Dedifferentiated amniotic fluid mesenchymal stem cell (primary cell): Measurements from ENCODE around the gene GXYLT2.
"Not testable (repeated sequence)": the region's sequence is repeated elsewhere in the genome, so short reads cannot be mapped to it uniquely, and the experiment has no call there.

Source experiments
- DNase-seq: peaks from one replicate; pipeline ENCODE4 v3.0.0-alpha.2; 2016; ENCODE audit errors: extremely low spot score

GXYLT2 gene

DNA sequence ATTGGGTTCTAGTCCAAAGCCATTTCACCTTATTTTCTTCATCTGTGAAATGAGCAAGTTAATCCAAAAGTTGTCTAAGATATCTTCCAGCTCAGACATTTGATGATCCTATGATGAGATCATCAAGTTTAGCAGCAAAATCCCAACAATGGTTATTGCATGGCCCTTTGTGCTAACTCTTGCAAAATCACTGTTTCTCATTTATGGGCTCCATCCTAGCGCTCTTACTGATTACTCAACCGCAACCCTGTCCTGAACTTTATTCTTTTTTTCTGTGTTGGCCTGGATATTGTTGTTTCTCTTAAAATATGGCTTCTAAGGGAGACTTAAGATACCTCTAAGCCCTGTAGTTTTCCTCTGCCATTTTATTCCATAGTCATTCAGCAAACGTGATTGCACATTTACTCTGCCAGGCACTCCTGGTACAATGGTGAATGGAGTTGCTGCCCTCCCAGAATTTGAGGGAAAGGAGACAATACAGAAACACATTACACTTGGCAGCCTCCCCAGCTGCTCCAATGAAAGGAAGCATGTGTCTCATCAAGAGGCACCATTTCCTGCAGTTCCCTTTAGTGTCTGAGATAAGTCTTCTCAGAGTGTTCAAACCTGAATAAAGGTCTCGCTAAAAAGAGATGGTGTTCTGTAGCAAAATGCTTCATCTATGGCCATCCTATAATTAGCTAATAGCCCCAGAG, 4.4 kb downstream of the GXYLT2 start:
- DNase-seq: peak; percentile 89

DNA sequence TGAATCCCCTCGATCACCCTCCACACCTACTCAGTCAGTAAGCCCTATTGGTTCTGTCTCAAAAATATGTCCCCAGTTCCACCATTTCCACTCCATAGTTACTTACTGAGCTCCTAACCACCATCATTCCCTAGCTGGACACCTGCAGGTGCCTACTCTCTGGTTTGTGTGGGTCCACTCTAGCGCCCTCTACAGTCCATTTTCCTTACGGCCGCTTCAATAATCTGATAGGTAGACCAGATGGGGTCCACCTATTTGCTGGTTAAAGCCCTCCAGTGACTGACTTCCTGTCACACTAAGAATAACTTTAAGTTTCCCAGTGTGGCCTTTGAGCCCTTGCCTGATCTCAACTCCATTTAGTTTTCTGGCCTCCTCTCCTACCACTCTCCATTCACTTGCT, 5.0 kb downstream of the GXYLT2 start:
- no peak for DNase-seq

DNA sequence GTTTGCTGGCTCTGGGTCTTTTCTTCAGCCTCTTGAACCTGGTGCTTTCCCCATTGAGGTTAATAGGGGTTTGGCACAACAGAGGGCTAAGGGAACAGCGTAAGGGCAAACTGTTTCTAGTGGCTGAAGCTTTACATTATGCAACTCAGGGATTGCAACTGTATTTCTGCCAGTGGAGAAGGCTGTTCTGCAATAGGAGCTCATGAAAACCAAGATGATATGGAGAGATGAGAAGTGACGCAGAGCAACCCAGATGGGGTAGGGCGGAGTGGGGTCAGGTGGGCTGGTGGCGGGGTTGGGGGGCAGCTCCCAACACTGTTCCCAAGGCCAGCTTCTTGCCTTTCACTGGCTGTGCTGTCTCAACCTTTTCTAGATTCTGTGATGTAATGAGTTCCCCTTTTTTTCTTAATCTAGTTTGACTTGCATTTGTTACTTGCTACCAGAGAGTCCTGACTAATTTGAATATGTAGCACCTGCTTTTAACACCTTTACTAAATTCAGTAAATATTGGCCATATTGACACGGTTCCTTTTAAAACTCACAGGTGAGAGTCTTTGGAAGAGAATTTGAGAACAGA, 7.2 kb downstream of the GXYLT2 start:
- DNase-seq: no peak

DNA sequence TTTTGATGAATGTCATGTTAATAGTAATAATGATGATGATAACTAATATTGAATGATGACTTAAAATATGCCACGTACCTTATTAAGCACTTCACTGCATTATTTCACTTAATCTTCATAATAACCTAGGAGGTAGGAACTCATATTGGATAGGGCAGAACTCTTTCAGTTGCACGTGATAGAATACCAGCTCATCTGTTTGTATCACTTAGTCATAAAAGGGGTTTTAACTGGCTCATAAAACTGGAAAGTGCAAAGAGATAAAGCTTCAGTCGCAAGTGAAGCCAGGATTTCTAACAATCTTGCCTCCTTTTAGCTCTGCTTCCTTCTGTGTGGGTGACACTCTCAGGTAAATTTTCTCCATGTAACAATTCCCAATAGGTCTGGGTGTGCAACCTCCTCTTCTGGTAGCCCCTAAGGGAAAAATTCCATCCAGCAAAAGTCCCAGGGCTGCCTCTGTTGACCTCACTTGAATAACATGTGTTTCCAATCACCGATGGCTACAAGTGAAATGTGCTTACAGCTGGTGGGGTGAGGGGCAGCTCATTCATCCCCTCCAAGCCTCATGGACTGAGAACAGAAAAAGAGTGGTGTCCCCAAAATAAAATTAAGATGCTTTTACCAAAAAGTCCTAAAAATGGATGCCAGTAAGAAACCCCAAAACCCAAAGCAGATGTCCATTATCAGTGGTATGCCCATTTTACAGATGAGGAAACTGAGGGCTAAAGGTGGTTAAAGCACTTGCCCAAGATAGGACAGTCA, 9.3 kb downstream of the GXYLT2 start:
- no peak for DNase-seq

DNA sequence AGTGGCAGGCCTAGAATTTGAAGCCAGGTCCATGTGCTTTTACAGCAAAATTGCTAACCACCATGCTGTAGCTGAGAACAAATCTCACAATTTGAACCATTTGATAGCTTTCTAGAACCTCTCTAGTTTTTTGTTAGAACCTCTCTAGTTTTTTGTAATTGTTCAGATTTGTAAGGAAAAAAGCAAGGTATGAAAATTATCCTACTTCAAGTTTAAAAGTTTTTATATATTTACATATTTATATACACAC, 9.8 kb downstream of the GXYLT2 start:
- DNase-seq: no peak

DNA sequence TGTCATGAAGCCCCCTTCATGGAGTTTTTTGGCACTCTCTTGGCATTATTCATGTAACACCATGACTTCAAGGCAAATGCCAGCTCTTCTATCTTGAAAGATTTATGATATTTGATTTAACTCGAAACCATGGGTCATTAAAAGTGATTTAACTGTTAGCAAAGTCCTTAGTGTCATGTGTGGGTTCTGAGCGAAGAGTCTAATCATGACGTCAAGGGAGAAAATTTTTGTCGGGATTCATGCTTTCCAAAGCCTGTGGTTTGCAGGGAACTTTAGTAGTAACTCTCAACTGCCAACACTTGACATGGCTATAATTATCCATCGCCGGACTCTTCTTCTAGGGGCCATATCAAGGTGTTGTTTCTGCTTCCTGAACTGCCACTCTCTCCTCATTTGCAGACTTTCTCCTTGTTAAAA, 11.5 kb downstream of the GXYLT2 start:
- DNase-seq: no peak

DNA sequence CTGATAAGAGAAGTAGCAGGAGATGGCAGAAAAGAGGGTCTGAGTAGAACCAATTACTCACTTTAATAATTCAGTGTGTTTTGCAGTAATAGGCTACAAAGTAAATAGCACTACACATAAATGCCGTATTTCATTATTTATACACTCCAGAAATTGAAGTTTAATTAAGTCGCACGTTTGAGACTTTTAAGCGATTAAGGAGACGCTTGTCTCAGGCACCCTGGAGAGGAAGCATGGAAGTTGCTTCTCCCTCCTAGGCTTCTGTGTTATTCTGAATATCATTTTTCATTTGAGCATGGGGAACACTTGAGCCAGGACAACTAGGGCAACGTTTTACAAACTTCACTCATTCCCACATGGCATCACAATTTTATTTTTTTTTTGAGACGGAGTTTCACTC, 12.2 kb downstream of the GXYLT2 start:
- no peak for DNase-seq

DNA sequence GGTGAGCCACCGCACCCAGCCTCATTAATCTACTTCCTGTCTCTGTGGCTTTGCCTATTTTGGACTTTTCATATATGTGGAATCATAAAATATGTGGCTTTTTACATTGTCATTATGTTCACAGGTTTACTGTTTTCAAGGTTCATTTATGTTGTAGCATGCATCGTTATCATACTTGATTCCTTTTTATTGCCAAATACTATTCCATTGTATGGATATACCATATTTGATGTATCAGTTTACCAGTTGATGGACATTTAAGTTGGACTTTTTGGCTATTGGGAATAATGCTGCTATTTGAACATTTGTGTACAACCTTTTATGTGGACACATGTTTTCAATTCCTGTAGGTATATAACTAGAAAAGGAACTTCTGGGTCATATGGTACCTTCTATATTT, 14.0 kb downstream of the GXYLT2 start:
- no peak for DNase-seq

DNA sequence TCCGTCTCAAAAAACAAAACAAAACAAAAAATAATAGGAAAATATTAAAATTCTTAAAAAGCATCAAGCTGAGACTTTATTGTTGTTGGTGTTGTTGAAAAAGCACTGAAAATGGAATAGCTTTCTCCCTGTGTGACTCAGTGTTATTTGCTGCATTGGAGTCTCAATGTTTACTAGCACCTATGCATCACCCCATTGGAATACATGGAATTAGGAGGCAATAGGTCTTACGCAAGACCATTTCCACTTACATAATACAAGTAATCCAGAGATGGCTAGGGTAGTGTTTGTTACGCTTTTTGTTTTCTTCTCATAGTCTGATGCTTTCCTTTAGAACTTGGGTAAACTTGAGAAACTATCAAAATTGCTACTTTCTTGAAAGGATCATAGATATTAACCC, 15.2 kb downstream of the GXYLT2 start:
- peak; percentile 73 for DNase-seq

DNA sequence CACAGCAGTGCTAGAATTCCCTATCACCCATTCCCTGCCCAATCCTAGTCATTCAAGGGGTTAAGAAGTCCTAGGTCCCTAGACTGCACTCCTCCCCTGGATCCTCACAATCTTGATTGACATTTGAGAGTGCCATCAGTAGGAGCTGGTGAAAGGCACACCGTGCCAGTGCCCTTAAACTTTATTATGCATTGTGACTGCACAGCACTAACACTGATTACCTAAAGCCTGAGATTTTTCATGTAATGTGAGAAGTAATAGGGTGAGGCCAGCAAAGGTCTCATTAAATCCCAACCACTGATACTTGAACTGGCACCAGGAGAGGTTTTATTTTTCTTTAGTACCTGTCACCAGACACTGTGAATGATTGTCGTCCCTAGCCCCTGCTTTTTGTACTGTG, 16.3 kb downstream of the GXYLT2 start:
- DNase-seq: no peak

DNA sequence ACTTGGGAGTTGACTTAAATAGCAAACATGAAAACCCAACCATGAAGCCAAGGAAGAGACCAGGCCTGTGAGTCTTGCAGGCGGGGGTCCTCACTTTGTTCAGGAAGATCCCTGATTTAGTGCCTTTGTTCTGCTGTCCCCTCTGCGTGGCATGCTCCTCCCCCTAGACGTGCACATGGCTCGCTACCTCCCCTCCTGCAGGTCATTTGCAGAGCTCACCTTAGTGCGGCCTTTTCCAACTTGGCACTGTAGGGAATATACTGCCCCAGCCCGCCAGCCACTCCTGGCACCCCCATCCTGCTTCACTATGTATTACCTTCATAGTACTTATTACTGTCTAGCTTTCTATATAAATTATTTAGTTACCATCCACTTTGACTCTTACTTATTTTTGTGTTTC, 18.3 kb downstream of the GXYLT2 start:
- DNase-seq: no peak

DNA sequence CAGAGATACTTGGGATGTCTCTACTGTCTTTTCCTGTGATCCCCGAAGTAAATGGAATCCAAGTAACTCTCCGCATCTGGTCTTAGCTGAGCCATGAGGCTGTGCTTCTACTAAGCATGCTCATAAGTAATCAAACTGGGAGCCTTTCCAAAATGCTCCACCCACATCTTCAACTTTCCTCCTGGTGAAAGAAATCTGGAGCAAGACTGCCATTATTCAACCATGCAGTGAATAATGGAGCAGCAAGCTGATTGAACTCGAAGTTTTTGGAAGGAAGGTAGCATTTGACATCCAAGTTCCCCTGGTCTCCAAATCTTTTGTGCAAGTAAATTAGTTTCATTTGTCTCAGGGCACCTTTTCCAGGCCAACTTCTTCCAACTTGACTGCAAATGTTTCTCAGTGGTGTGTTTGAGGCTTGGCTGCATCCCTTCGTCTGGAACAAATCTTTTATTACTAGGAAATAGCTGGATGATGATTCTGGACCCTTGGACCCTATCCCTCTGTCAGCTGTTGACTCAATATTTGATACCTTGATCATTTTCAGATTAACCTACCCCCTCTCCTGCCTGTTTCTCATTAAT, 19.4 kb downstream of the GXYLT2 start:
- DNase-seq: peak; percentile 92

DNA sequence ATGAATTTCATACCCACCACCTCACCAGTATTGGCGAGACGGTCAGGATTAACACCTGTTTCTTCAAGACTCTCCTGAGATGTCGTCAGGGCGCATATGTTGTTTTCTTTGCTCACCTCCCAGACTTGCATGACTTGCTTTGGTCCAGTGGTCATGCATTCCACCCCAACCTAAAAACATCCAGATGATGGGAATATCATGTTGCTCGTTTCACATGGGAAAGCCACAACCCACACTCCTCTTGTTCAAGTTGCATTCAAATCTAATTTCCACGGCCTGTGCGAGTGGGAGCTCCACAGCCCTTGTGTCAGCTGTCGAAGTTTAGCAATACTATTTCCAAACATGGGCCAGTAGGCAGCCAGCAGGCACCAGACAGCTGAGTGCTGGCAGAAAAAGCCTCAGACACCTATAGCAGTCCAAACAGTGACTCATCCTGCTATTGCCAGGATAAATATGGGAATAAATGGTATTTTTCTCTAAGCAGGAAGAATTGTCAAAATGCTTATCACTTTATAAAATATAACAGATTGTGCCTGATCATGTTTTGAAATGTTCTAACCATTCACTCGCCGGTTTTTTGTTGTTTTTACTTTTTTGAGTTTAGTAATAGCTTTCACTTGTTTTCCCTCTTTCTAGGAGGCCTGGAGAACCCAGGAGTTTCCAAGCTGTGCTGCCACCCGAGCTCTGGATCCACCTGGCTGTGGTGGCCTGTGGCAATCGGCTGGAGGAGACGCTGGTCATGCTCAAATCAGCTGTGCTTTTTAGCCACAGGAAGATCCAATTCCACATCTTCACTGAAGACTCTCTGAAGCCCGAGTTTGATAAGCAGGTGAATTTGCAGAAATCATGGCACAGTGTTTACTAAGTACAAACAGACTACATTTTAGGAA, 20.1 kb downstream of the GXYLT2 start:
- DNase-seq: peak; percentile 92

DNA sequence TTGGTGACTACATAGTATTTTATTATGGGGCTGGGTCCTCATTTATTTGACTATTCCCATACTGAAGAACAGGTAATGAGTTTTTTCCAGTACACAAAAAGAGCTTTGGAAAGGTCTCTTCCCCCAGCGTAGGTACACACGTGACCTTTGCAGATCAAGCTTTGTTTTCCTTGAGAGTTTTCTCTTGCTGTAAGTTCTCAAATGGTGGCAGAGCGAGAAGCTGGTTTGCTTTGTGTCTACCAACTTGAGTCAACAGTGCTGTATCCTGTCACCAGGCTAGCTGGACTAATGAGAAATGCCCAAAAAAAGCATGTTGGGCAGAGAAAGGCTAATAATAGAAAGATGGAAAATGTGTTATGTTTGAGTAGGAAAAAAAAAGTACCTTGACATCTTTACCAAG, 21.7 kb downstream of the GXYLT2 start:
- no peak for DNase-seq

DNA sequence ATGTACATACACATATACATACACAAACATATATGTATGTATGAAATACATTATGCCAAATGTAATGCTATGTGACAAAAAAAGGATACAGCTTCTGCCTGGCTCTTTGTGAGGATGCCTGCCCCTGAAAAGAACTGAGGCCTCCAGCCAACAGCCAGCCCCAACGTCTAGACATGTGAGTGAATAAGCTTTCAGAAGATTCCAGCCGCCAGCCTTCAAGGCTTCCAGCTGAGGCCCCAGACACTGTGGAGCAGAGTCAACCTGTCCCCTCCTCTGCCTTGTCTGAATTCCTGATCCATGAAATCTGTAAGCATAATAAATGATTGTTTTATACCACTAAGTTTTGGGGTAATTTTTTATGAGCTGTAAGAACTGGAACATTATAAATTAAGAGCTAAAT, 24.7 kb downstream of the GXYLT2 start:
- DNase-seq: no peak

DNA sequence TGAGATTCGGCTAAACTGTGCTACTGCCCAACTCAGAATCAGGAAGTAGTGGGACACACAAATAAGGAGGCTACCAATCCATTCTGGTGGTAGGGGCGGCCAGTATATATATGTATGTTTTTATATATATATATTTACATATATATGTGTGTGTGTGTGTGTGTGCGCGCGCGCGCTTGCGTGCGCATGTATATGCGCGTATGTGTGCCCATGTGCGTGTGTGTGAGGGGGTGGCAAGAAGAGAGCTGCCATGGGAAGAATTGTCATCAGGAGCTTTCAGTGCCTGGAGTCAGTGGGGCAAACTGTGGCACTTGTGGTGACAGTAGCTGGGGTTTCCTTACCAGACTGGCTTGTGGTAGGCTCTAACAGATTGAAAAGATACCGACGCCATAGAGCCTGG, 26.5 kb downstream of the GXYLT2 start:
- no peak for DNase-seq

DNA sequence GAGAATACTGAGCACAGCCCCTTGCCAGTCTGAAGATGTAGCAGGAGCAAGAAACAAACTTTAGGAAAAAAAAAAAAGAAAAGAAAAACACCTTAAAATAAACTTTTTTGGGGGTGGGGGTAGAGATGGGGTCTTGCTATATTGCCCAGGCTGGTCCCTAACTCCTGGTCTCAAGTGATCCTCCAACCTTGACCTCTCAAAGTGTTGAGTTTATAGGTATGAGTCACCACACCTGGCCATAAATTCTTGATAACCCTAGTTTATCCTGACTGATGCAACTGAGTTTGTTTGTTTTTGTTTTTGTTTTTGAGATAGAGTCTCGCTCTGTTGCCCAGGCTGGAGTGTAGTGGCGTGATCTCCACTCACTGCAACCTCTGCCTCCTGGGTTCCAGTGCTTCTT, 28.4 kb downstream of the GXYLT2 start:
- no peak for DNase-seq

DNA sequence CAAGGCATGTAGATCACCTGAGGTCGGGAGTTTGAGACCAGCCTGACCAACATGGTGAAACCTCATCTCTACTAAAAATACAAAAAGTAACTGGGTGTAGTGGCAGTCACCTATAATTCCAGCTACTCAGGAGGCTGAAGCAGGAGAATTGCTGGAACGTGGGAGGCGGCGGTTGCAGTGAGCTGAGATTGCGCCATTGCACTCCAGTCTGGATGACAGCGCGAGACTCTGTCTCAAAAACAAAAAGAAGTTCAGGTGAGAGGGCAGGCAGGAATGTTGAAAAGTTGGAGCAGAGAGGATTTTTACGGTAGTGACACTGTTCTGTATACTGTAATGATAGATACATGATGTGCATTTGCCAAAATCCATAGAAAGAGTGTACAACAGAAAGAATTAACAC, 31.7 kb downstream of the GXYLT2 start:
- no peak for DNase-seq

DNA sequence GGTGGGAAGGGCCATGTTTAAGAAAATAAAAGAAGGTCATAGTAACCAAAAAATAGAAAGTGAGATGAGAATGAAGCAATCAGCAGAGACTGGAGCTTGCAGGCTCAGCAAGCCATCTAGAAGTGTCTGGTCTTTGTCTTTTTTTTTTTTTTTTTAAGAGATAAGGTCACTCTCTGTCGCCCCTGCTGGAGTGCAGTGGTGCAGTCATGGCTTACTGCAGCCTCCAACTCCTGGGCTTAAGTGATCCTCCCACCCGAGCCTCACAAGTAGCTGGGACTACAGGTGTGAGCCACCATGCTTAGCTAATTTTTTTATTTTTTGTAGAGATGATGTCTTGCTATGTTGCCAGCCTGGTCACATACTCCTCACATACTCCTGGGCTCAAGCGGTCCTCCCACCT, 36.2 kb downstream of the GXYLT2 start:
- DNase-seq: no peak

DNA sequence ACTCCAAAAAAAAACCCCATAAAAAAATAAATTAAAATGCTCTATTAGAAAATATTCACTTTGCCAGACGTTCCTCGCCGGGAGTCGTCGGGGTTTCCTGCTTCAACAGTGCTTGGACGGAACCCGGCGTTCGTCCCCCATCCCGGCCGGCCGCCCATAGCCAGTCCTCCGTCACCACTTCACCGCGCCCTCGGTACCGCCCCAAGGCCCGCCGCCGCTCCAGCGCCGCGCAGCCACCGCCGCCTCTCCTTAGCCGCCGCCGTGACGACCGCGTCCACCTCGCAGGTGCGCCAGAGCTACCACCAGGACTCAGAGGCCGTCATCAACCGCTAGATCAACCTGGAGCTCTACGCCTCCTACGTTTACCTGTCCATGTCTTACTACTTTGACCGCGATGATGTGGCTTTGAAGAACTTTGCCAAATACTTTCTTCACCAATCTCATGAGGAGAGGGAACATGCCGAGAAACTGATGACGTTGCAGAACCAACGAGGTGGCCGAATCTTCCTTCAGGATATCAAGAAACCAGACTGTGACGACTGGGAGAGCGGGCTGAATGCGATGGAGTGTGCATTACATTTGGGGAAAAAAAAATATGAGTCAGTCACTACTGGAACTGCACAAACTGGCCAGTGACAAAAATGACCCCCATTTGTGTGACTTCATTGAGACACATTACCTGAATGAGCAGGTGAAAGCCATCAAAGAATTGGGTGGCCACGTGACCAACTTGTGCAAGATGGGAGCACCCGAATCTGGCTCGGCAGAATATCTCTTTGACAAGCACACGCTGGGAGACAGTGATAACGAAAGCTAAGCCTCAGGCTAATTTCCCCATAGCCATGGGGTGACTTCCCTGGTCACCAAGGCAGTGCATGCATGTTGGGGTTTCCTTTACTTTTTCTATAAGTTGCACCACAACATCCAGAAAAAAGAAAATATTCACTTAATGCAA, 41.2 kb downstream of the GXYLT2 start:
- DNase-seq: not testable (repeated sequence)

DNA sequence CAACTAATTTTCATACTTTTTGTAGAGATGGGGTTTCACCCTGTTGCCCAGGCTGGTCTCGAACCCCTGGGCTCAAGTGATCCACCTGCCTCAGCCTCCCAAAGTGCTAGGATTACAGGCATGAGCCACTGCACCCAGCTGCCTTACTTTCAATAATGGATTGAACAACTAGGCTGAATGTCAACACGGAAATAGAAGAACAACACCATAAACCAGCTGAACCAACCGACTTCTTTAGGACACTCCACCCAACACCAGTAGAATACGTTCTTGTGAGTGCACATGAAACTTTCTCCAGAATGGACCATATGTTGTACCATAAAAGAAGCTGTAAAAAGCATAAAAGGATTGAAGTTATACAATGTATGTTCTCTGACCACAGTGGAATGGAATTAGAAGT, 42.9 kb downstream of the GXYLT2 start:
- DNase-seq: no peak
